ELR (cell line): ENCODE data around the gene UBA5.
A peak's percentile ranks its signal among the peaks of the same experiment; 100 is the strongest.

ENCODE experiments used
- DNase-seq: peaks from one replicate; pipeline ENCODE4 v3.0.0-alpha.2; 2015; ENCODE audit warnings: low read depth

Gene UBA5

DNA sequence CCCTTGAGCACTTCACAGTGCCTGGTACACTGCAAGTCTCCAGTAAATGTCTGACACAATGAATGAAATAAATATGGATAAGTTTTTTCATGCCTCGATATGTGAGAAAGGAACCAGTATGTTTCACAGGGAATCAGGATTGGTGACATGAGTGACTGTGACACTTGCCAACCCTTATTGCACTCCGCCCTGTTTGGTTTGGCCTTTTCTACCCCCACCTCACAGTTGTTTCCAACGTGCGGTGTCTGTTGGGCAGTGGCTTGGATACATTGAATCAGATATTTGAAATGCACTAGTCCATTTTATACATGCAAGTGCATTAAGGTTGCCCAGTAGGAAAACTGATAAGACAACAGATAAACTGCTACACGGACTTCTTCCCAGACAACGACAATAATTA lies 60.1 kb downstream of the UBA5 start:
- no peak for DNase-seq

DNA sequence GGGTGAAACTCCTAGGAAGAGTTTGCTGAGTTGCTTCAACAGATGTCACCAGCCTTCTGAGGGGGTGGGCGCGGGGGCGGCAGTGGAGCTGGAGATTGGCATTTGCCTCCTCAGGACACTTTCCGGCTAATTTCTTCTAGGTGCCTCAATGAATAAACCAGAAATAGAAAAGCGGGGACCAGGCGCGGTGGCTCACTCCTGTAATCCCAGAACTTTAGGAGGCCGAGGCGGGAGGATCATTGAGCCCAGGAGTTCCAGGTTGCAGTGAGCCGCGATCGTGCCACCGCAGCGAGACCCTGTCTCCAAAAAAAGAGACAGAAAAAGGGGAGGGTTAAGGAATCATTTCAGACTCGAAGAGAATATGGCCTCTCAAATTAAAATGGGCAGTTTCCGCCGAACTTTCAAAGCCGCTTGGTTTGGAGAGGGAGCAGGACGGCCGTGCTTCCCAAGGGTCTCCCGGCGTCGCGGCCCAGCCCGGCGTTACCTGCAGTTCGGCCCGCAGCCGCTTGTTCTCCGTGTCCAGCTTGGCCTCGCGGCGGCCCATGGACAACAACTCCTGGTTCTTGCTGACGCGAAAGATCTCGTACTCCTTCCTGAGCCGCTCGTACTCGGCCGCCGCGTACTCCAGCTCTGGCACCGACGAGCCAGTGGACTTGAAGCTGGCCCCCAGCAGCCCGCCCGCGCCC lies 61.5 kb downstream of the UBA5 start:
- peak; percentile 82 for DNase-seq

- DNase-seq, result peak; percentile 96
These were observed 62.3 kb downstream of the UBA5 start, which contains the start of gene NPHP3 for GRCh38 chr3:132722165-132723023. TSS of gene NPHP3 (minus strand) at chr3:132722409. CDS start at chr3:132722355, 54 bp downstream.

DNA sequence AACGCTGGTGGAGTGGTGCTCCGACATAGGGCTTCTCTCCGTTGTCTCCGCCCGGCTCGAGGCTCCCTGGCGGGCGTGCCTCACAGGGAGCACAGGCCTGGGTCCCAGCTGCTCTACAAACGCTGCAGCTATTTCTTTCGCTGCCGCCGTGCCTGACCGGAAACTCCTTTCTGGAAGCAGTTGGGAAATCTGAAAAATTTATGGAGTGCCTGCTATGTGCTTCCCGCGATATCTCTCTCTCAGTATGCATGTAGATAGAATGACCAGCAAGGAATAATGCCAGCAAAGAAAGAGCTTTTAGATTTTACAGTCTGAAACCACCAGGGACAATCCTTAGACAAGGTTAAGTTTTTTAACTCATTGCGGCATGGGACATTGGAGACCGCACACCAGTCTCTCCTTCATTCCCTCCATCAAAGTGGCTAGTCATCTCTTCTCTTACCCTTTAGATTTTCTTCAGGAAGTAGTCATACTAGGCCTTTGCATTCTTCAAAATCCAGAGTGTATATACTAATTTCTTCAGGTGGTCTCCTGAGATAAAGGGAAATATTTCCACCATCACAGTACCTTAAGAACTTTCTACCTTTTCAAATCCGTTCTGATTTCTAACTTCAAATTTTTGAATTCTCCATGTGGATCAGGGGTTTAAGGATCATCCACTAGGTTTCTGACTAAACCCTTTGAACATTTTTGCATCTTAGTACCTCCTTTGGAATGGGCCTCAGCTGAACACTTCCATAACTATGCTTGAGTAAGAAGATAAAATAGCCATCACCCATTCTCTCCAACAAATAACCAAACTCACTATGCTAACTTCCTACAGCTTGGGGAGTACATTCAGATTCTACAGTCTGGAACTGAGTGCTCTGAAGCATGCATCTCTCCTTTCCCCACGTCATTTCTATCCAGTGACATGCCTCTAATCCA lies 63.2 kb downstream of the UBA5 start:
- DNase-seq, result no peak

DNA sequence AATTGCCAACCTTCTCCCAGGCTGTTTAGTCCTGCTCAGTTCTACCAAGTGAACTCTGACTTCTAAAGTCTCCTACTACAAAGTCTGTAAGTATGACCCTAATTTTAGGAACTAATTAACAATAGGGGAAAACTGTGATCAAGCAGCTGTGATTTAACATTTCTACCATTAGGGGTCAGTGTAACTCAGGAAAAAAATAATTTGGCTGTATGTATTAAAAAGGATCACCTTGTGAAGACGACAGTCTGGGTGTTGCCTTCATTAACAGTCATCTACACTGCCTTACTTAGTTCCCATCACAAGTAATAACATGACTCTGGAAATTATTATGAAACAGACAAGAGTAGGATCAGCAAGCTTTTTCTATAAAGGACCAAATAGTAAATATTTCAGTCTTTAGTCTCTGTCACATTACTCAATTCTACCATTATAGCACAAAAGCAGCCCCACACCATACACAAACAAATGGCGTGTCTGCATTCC lies 66.3 kb downstream of the UBA5 start:
- peak; percentile 52 for DNase-seq
